Measurements from ENCODE around the gene GAPVD1.

DNA sequence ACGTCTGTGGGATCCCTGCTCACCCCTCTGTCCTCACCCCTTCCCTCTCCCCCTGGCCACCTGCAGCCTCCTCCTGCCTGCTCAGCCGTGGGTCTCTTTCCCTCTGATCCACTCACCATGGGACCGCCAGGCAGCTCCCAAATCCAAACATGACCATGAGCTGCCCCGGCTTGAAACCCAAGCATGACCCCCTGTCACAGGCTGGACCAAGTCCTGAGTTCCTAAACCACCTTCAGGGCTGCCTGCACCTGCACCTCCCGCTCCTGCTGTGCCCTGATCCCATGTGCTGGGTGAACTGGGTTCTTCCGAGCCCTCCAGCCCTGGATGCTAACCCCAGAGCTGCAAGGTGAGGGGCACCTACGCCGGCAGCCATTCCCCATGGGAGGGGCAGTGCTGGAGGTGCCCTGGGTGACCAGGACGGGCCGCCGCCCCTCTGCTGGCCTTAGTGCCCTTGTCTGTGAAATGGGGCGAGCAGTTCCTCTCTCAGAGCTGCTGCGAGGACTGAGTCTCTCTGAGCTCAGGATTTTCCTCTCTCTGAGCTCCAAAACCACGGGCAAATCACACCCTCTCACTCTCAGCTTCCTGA is 149.6 kb downstream of the GAPVD1 start:
- TF ChIP-seq POLR2AphosphoS5 (IDR thresholded peaks at IDR 0.05; ENCODE audit: low read depth, low read length) (no peak), POLR2A (IDR thresholded peaks at IDR 0.05; ENCODE audit: low read depth, low read length) (no peak)

All from GM12892 (cell line).